ENCODE results near the gene SEMA7A.

The SEMA7A gene

GRCh38 chr15:74414603-74415338 is 19.0 kb downstream of the SEMA7A start:
- DNase-seq, result no peak

DNA sequence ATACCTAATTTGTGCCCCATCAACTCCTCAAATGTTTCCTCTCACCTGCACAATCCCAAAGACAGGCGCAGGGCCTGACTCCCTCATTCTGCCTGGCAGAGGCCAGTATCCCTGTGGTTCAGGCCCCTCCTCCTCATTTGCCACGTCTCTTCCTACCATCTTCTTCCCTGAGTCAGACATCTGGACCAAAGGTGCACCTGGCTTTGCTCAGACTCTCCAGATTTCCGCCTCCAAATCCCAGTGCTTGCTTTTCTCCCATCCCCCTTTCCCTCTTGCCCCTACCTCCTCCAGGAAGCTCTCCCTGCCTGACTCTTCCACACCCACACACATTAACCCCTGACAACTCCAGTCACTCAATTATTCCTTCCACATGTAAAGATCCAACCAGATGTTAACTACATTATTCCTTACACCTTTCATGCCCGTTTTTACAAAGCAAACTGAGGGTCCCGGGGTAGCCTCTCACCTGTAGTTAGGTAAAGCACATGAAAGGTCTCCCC is 19.6 kb downstream of the SEMA7A start:
- DNase-seq, result no peak

DNA sequence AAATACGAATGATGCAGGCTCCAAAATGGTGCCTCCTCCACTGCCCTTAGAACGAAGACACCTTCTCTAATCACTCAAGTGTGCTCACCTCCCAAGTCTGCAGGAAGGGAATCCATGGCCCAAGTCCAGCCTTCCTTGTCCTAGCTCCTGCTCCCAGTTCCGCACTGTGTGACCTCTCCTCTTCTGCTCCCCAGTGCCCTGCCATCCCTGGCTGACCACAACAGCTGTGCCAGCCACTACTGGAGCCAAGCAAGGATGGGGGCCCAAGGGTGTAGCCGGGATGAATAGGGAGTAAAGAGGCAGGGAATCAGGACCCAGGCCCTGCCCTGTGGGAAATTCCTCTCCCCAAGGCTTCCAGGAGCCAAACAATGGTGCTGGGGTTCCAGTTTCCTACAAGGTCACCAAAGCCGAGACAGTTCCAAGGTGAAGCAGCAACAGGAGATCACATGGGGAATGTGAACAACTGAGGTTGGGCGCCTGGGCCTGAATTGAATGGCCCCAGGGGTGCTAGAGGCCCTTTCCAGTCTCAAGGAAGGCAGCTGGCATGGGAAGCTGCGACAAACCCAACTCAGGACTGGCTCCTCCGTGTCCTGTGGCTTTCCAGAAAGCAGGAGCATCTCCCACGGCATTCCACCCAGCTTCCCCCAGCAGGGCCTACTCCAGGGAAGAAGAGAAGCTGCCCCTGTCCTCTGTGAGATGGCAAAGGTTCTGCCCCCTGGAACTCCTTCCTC is 20.2 kb downstream of the SEMA7A start:
- DNase-seq, result no peak

GRCh38 chr15:74412159-74412558 is 21.6 kb downstream of the SEMA7A start:
- no peak for DNase-seq

- no peak for DNase-seq
Observed at GRCh38 chr15:74411686-74412085, 22.1 kb downstream of the SEMA7A start.

GRCh38 chr15:74410502-74410901 is 23.3 kb downstream of the SEMA7A start:
- no peak for DNase-seq

DNA sequence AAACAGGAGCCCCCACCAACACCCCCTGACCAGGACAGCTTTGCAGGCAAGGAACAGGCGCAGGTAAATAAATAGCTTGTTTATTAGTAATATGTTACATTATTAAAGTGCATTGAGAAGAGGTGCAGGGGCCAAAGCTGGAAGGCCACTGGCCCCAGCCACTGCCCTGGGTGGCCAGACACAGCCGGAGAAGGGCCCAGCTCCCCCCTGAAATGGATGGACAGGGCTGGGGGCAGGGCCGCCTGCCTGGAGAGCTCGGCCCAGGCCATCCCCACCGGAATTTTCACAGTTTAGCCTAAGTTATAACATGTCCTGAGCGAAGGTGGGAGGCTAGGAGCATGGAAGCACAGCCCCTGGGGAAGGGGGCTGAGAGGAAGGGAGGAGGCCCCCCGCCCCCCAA is 24.5 kb downstream of the SEMA7A start:
- no peak for DNase-seq

GRCh38 chr15:74408815-74409214 is 24.9 kb downstream of the SEMA7A start:
- no peak for DNase-seq

GRCh38 chr15:74408385-74408784 is 25.4 kb downstream of the SEMA7A start:
- DNase-seq, result no peak

DNA sequence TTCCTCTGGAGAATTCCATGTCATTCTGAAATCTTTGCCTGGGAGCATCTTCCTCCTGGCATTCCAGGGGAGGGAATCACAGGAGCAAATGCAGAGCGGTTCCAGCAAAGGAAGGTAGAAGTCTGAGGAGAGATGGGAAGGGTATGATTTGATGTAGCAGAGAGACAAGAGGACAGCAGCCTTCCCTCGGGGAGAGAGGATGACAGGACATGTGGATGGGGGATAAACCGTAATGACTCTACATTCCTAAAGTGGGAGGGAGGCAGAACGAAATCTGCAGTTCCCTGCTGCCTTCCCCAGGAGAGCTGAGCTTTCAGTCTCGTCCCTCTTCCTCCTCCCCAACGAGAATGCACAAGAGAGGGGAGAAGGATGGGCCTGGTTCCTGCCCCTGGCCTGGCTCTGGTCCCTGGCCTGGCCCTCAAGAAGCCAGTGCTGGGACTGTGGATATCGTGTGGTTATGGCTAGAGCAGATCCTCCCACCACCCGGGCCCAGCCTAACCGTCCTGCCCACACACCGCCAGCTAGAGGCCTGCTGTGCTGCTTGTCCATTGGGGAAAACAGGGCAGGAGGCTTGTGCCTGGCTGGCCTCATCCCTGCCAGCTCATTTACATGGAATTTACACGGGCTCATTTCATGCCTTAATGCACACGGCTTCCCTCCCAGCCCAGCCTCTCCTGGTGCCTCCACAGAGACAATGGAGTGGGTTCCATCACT is 26.6 kb downstream of the SEMA7A start:
- DNase-seq, result no peak

DNA sequence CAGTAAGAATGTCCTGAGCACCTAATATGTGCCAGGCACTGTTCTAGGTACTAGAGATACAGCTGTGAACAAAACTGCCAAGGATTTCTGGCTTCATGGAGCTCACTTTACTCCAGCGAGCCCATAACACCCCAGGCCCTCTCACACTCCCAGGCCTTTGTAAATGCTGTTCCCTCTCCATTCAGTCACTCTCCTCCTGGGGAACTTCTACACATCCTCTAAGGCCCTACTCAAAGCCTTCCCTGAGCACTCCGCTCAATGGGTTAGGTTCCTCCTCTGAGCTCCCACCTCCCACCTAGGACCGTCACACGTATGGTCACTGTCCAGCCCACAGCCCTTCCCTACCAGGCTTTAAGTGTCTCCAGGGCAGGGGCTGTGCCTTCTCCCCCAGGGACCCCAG is 27.2 kb downstream of the SEMA7A start:
- DNase-seq, result no peak

DNA sequence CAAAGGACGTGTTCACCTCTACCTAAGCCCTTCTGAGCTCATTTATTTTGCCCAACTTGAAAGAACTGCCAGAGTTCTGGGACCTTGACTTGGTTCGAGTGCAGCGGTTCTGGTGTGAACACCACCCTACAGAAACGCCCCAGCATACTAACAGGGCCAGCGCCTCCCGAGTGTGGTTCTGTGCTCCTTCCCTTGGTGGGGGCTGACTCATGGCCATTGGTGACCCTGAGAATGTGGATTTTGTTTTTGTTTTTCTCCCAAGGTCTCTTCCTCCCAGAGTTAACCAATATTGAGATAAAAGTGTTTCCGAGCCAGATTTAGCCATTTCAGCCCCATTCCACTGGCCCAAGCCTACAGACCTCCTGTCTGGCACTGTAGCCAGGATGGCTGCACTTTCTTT is 27.9 kb downstream of the SEMA7A start:
- no peak for DNase-seq

DNA sequence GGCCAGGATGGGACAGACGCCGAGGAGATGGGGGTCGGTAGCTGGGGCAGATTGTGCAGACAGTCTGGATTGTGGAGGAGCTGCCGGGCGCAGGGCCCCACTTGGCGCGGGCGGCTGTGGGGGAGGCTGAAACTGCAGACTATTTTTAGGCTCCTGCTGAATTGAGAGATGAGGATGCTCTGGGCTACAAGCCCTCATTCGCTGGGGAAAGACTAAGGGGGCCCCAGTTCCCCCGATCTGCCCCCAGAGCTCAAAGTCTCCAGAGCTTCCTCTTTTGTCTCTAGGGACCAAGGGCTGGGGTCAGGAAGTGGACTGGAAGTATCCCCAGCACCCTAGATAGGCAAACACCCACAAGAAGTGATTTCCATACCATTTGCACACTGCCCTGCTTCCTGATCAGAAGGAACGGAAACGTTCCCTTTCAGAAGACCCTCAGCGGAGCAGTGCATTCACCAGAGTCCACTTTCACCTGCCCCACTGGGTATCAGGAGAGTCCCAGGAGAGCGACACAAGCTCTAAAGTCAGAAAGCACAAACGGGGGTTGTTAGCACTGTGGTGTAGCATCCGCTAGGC is 29.7 kb downstream of the SEMA7A start:
- no peak for DNase-seq

DNA sequence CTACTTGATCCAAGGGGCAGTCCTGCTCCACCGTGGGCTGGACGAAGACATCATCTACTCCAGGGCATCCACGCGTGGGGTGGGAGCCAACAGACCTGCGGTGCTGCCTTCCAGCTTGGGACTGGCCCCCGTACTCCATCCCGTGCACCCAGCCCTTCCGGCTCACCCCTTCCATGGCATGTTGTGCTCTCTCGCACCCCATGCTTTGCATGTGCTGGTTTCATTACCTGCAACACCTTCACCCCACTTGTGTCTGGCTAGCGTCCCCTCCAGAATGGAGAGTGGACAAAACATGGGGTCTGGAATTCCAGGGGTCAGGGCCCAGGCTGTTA is 30.2 kb downstream of the SEMA7A start:
- no peak for DNase-seq

DNA sequence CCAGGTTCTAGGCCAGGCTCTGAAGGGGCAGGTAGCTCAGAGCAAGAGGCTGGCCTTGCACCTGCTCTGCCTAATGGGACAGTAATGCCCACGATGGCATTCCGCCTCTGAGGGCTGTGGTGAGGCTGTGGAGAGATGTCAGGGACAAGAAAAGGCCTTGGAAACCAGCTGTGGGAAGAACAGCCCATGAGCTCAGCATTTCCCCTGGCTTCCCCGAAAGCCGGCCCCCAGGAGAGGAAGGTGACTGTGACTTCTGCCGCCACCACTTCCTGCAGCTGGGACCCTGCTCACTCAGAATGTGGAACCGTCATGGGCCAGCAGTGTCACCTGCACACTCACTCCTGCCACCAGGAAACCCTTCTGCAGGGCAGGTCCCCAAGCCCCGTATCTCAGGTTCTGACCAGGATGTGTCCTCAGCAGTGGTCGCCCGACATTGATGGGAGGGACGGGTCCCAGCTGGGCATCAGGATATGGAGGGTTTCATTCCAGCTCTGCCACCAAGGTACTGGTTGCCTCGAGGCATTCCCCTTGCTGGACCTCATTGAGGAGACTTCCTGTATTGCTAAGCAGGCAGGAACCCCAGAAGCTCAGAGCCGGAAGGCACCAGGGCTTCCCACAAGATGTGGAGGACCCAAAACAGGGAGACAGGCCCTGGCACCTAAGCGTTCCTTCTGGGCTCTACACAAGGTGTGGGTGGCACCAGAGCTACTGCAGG is 30.7 kb downstream of the SEMA7A start:
- no peak for DNase-seq

DNA sequence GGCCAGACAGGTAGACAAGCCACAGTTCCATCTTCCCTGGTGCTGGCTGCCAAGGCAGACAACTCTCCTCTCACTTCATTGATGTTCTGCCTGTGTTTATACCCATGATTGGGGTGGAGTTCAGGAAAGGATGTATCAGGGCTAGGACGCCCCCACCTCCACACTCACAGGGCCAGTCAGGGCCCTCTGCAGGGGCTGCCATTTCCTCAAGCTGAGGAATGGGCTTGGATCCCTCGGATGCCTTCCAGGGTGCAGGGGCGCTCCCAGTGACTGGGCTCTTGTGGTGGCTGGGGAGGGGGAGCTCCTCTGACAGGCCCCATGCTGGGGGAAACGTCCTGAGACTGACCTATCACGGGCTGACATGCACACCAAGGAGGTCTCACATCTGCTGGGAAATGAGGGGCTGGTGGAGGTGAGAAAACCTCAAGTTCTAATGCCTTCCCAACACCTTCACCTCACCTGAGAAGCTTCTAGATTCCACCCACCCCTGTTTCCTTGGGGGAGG is 31.4 kb downstream of the SEMA7A start:
- DNase-seq, result no peak

- no peak for DNase-seq
Observed at GRCh38 chr15:74400915-74401757, 32.6 kb downstream of the SEMA7A start.

GRCh38 chr15:74400313-74400860 is 33.4 kb downstream of the SEMA7A start:
- DNase-seq, result no peak

- no peak for DNase-seq
Observed at GRCh38 chr15:74399511-74400312, 34.0 kb downstream of the SEMA7A start.

GRCh38 chr15:74399100-74399499 is 34.7 kb downstream of the SEMA7A start:
- DNase-seq, result no peak

DNA sequence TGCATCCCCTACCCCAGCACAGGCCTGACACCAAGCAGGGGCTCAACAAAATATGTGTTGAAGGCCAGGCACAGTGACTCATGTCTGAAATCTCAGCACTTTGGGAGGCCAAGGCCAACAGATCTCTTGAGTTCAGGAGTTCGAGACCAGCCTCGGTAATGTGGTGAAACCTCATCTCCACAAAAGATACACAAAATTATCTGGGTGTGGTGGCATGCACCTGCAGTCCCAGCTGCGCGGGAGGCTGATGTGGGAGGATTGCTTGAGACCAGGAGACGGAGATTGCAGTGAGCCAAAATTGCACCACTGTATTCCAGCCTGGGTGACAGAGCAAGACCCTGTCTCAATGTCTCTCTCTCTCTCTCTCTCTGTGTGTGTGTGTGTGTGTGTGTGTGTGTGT is 35.6 kb downstream of the SEMA7A start:
- no peak for DNase-seq
